ENCODE data around the gene PMM2.

The PMM2 gene

GRCh38 chr16:8752706-8753105 lies 44.9 kb upstream of the PMM2 start:
- Histone ChIP-seq H3K9ac (ENCODE audit: low read depth, low read length, poor library complexity) (no peak overlapping the region), H3K14ac (ENCODE audit: low read length) (no peak overlapping the region), H2BK120ac (ENCODE audit: low read depth, low read length) (no peak overlapping the region), H2BK12ac (ENCODE audit: low read length) (no peak overlapping the region), H2AK5ac (ENCODE audit: low read depth, low read length) (no peak overlapping the region), H2BK5ac (ENCODE audit: low read length) (no peak overlapping the region), H3K4me2 (ENCODE audit: insufficient read depth, low read length, poor library complexity, severe bottlenecking) (no peak overlapping the region), H2BK15ac (ENCODE audit: low read length) (no peak overlapping the region), H3K4me1 (ENCODE audit: control insufficient read depth in 2 of 2, insufficient read depth in 1 of 2, low read depth in 1 of 2, low read length in 2 of 2) (peaks cover 0 to 2% of the 10 kb centered on the region in 2 donors), H3K4ac (ENCODE audit: low read length) (no peak overlapping the region), H3K18ac (ENCODE audit: low read length) (no peak overlapping the region), H3K23ac (ENCODE audit: low read depth, low read length, poor library complexity) (no peak overlapping the region), H3K27ac (replicated peaks; ENCODE audit: low read length) (no peak overlapping the region), H3K27me3 (ENCODE audit: control insufficient read depth in 3 of 3, insufficient read depth in 3 of 3, low read depth in 1 of 3, low read length in 3 of 3) (no peaks in the 10 kb centered on the region), H4K8ac (ENCODE audit: low read depth, low read length) (no peak overlapping the region), H4K91ac (ENCODE audit: low read depth, low read length, poor library complexity) (no peak overlapping the region), H3K4me3 (ENCODE audit: low read length in 2 of 2) (no peak overlapping the region), H2AFZ (ENCODE audit: low read length) (no peak overlapping the region), H3K79me1 (ENCODE audit: low read depth, low read length) (no peaks in the 10 kb centered on the region), H3K36me3 (replicated peaks in 1 of 2; ENCODE audit: control insufficient read depth in 2 of 2, insufficient read depth in 2 of 2, low read length in 2 of 2) (peaks cover 1 to 55% of the 10 kb centered on the region in 2 donors), H3K9me3 (replicated peaks in 1 of 2; ENCODE audit: control insufficient read depth in 2 of 2, insufficient read depth in 1 of 2, low read depth in 1 of 2, low read length in 2 of 2) (peaks cover 0 to 3% of the 10 kb centered on the region in 2 donors)
- DNase-seq (ENCODE audit: low spot score), result no peak
- WGBS, 2 donors (ENCODE audit: extremely low coverage in 2 of 2, insufficient read length in 2 of 2, insufficient replicate concordance in 1 of 2), result no CpG with 5 or more reads among the region's 2 CpGs

GRCh38 chr16:8753416-8754054 lies 44.1 kb upstream of the PMM2 start:
- H3K9ac ChIP-seq (ENCODE audit: low read depth, low read length, poor library complexity), result no peak overlapping the region
- H4K91ac ChIP-seq (ENCODE audit: low read depth, low read length, poor library complexity), result no peak overlapping the region
- DNase-seq (ENCODE audit: low spot score), result no peak
- H4K8ac ChIP-seq (ENCODE audit: low read depth, low read length), result no peak overlapping the region
- H2AK5ac ChIP-seq (ENCODE audit: low read depth, low read length), result no peak overlapping the region
- no peak overlapping the region for H2AFZ ChIP-seq (ENCODE audit: low read length)
- H3K4me1 ChIP-seq (ENCODE audit: control insufficient read depth in 2 of 2, insufficient read depth in 1 of 2, low read depth in 1 of 2, low read length in 2 of 2), result peaks cover 0 to 2% of the 10 kb centered on the region in 2 donors
- H3K79me1 ChIP-seq (ENCODE audit: low read depth, low read length), result no peaks in the 10 kb centered on the region
- H3K27ac ChIP-seq (replicated peaks; ENCODE audit: low read length), result no peak overlapping the region
- no CpG with 5 or more reads among the region's 9 CpGs for whole genome bisulfite sequencing, 2 donors (ENCODE audit: extremely low coverage in 2 of 2, insufficient read length in 2 of 2, insufficient replicate concordance in 1 of 2)
- no peak overlapping the region for H2BK120ac ChIP-seq (ENCODE audit: low read depth, low read length)
- no peak overlapping the region for H3K4me3 ChIP-seq (ENCODE audit: low read length in 2 of 2)
- no peak overlapping the region for H2BK12ac ChIP-seq (ENCODE audit: low read length)
- peaks cover 0 to 3% of the 10 kb centered on the region in 2 donors for H3K9me3 ChIP-seq (replicated peaks in 1 of 2; ENCODE audit: control insufficient read depth in 2 of 2, insufficient read depth in 1 of 2, low read depth in 1 of 2, low read length in 2 of 2)
- H3K4ac ChIP-seq (ENCODE audit: low read length), result no peak overlapping the region
- no peak overlapping the region for H2BK5ac ChIP-seq (ENCODE audit: low read length)
- H3K18ac ChIP-seq (ENCODE audit: low read length), result peak overlapping the region; percentile 28
- no peak overlapping the region for H3K23ac ChIP-seq (ENCODE audit: low read depth, low read length, poor library complexity)
- no peak overlapping the region for H2BK15ac ChIP-seq (ENCODE audit: low read length)
- H3K27me3 ChIP-seq (ENCODE audit: control insufficient read depth in 3 of 3, insufficient read depth in 3 of 3, low read depth in 1 of 3, low read length in 3 of 3), result no peaks in the 10 kb centered on the region
- H3K36me3 ChIP-seq (replicated peaks in 1 of 2; ENCODE audit: control insufficient read depth in 2 of 2, insufficient read depth in 2 of 2, low read length in 2 of 2), result peaks cover 1 to 57% of the 10 kb centered on the region in 2 donors
- H3K4me2 ChIP-seq (ENCODE audit: insufficient read depth, low read length, poor library complexity, severe bottlenecking), result no peak overlapping the region
- no peak overlapping the region for H3K14ac ChIP-seq (ENCODE audit: low read length)

- Histone ChIP-seq H3K4me1 (ENCODE audit: control insufficient read depth in 2 of 2, insufficient read depth in 1 of 2, low read depth in 1 of 2, low read length in 2 of 2) (peaks cover 0 to 2% of the 10 kb centered on the region in 2 donors), H4K91ac (ENCODE audit: low read depth, low read length, poor library complexity) (no peak overlapping the region), H2BK120ac (ENCODE audit: low read depth, low read length) (no peak overlapping the region), H3K9me3 (replicated peaks in 1 of 2; ENCODE audit: control insufficient read depth in 2 of 2, insufficient read depth in 1 of 2, low read depth in 1 of 2, low read length in 2 of 2) (no peaks in the 10 kb centered on the region), H3K23ac (ENCODE audit: low read depth, low read length, poor library complexity) (no peak overlapping the region), H3K79me1 (ENCODE audit: low read depth, low read length) (no peaks in the 10 kb centered on the region), H3K27ac (replicated peaks; ENCODE audit: low read length) (no peak overlapping the region), H3K36me3 (replicated peaks in 1 of 2; ENCODE audit: control insufficient read depth in 2 of 2, insufficient read depth in 2 of 2, low read length in 2 of 2) (peaks cover 1 to 50% of the 10 kb centered on the region in 2 donors), H3K4me2 (ENCODE audit: insufficient read depth, low read length, poor library complexity, severe bottlenecking) (no peak overlapping the region), H2AK5ac (ENCODE audit: low read depth, low read length) (no peak overlapping the region), H2BK5ac (ENCODE audit: low read length) (no peak overlapping the region), H3K9ac (ENCODE audit: low read depth, low read length, poor library complexity) (no peak overlapping the region), H3K14ac (ENCODE audit: low read length) (no peak overlapping the region), H3K18ac (ENCODE audit: low read length) (no peak overlapping the region), H4K8ac (ENCODE audit: low read depth, low read length) (no peak overlapping the region), H3K4me3 (ENCODE audit: low read length in 2 of 2) (no peak overlapping the region), H2BK12ac (ENCODE audit: low read length) (no peak overlapping the region), H3K27me3 (ENCODE audit: control insufficient read depth in 3 of 3, insufficient read depth in 3 of 3, low read depth in 1 of 3, low read length in 3 of 3) (no peaks in the 10 kb centered on the region), H2AFZ (ENCODE audit: low read length) (no peak overlapping the region), H3K4ac (ENCODE audit: low read length) (no peak overlapping the region), H2BK15ac (ENCODE audit: low read length) (no peak overlapping the region)
- WGBS, 2 donors (ENCODE audit: extremely low coverage in 2 of 2, insufficient read length in 2 of 2, insufficient replicate concordance in 1 of 2), result no CpG with 5 or more reads among the region's 5 CpGs
- no peak for DNase-seq (ENCODE audit: low spot score)
Observed at GRCh38 chr16:8756755-8757154, 40.9 kb upstream of the PMM2 start.

- H3K4me2 ChIP-seq (ENCODE audit: insufficient read depth, low read length, poor library complexity, severe bottlenecking), result no peak overlapping the region
Observed at GRCh38 chr16:8758022-8758421, 39.6 kb upstream of the PMM2 start.

More at GRCh38 chr16:8758022-8758421, 39.6 kb upstream of the PMM2 start:
- Histone ChIP-seq H3K14ac (ENCODE audit: low read length) (no peak overlapping the region), H2AK5ac (ENCODE audit: low read depth, low read length) (no peak overlapping the region), H3K79me1 (ENCODE audit: low read depth, low read length) (no peaks in the 10 kb centered on the region), H4K91ac (ENCODE audit: low read depth, low read length, poor library complexity) (no peak overlapping the region), H2BK15ac (ENCODE audit: low read length) (no peak overlapping the region), H2BK12ac (ENCODE audit: low read length) (no peak overlapping the region), H3K23ac (ENCODE audit: low read depth, low read length, poor library complexity) (no peak overlapping the region), H3K4ac (ENCODE audit: low read length) (no peak overlapping the region), H2BK5ac (ENCODE audit: low read length) (no peak overlapping the region), H3K36me3 (replicated peaks in 1 of 2; ENCODE audit: control insufficient read depth in 2 of 2, insufficient read depth in 2 of 2, low read length in 2 of 2) (peaks cover 1 to 42% of the 10 kb centered on the region in 2 donors), H3K27ac (replicated peaks; ENCODE audit: low read length) (no peak overlapping the region), H3K9ac (ENCODE audit: low read depth, low read length, poor library complexity) (no peak overlapping the region), H3K9me3 (replicated peaks in 1 of 2; ENCODE audit: control insufficient read depth in 2 of 2, insufficient read depth in 1 of 2, low read depth in 1 of 2, low read length in 2 of 2) (no peaks in the 10 kb centered on the region), H4K8ac (ENCODE audit: low read depth, low read length) (no peak overlapping the region), H3K18ac (ENCODE audit: low read length) (no peak overlapping the region), H2BK120ac (ENCODE audit: low read depth, low read length) (no peak overlapping the region), H2AFZ (ENCODE audit: low read length) (no peak overlapping the region), H3K27me3 (ENCODE audit: control insufficient read depth in 3 of 3, insufficient read depth in 3 of 3, low read depth in 1 of 3, low read length in 3 of 3) (no peaks in the 10 kb centered on the region), H3K4me3 (ENCODE audit: low read length in 2 of 2) (no peak overlapping the region), H3K4me1 (ENCODE audit: control insufficient read depth in 2 of 2, insufficient read depth in 1 of 2, low read depth in 1 of 2, low read length in 2 of 2) (peaks cover 0 to 2% of the 10 kb centered on the region in 2 donors)
- no CpG with 5 or more reads among the region's 6 CpGs for WGBS, 2 donors (ENCODE audit: extremely low coverage in 2 of 2, insufficient read length in 2 of 2, insufficient replicate concordance in 1 of 2)
- no peak for DNase-seq (ENCODE audit: low spot score)
